HPDE6-E6E7 (cell line): ENCODE measurements around the gene PLXNA2.

ENCODE experiments used
- DNase-seq: peaks from one replicate; pipeline ENCODE4 v3.0.0; 2011; ENCODE audit warnings: missing footprints; ENCODE audit errors: extremely low spot score

The PLXNA2 gene

DNA sequence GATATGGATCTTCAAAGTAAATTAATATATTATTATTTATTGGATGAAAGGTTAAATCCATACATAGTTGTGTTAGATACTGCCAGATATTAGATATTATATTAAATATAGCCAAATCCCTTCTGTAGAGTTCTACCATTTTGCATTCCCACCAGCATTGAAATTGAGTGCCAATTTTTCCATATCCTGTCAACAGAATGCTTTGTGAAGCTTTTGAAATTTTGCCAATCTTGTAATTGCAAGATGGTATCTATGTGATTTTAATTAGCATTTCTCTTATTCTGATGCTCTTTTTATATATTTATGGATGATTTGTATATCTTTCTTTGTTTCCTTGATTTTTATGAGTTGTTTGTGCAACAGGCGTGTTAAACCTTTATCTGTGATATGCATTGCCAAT is 266.3 kb downstream of the PLXNA2 start:
- no peak for DNase-seq

GRCh38 chr1:207973898-207974568 is 270.2 kb downstream of the PLXNA2 start:
- no peak for DNase-seq

GRCh38 chr1:207972337-207972736 is 271.8 kb downstream of the PLXNA2 start:
- no peak for DNase-seq
